Lower leg skin (tissue), 3 donors: Measurements from ENCODE around the gene TRIM44.

Experiments used
- POLR2A ChIP-seq, 2 donors: fragments of 450-650 bp; IDR thresholded peaks; one replicate each; pipeline ENCODE4 v1.6.1; 2016 to 2017; ENCODE audit warnings: antibody characterized with exemption in 2 of 2, mild to moderate bottlenecking in 1 of 2, moderate library complexity in 1 of 2
- TF ChIP-seq, protein P1 (sequence below), 3 donors: fragments of 450-650 bp; IDR thresholded peaks; one replicate each; pipeline ENCODE4 v1.5.1; 2016; ENCODE audit warnings: antibody characterized with exemption in 3 of 3, mild to moderate bottlenecking in 3 of 3, moderate library complexity in 2 of 3

DNA sequence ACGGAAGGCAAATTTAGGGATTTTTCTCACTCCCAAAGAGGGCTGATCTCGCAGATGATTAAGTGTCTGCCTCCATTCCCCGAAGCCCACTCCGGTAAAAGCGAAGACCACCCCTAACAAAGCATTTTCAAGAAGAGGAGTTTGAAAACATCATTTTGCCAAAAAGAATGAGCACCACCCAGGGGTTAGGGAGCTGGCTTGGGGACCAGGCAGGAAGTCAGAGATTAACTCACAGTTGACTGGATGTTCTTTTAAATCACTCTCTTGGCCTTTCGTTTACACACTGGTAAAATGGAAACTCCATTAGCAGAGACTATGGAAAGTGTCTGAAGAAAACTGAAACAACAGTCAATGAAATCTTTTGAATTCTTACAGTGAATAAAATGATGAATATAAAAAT lies 7.9 kb upstream of the TRIM44 start:
- TF ChIP-seq, protein P1, sequence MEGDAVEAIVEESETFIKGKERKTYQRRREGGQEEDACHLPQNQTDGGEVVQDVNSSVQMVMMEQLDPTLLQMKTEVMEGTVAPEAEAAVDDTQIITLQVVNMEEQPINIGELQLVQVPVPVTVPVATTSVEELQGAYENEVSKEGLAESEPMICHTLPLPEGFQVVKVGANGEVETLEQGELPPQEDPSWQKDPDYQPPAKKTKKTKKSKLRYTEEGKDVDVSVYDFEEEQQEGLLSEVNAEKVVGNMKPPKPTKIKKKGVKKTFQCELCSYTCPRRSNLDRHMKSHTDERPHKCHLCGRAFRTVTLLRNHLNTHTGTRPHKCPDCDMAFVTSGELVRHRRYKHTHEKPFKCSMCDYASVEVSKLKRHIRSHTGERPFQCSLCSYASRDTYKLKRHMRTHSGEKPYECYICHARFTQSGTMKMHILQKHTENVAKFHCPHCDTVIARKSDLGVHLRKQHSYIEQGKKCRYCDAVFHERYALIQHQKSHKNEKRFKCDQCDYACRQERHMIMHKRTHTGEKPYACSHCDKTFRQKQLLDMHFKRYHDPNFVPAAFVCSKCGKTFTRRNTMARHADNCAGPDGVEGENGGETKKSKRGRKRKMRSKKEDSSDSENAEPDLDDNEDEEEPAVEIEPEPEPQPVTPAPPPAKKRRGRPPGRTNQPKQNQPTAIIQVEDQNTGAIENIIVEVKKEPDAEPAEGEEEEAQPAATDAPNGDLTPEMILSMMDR (IDR thresholded peaks at IDR 0.05) = no peak
- TF ChIP-seq POLR2A (IDR thresholded peaks at IDR 0.05) = no peak
